CD1c-positive myeloid dendritic cell (primary cell): ENCODE measurements around the gene VAV3.

Source experiments
- DNase-seq: peaks from one replicate; pipeline ENCODE4 v3.0.0-alpha.2; 2016; ENCODE audit errors: extremely low spot score

The VAV3 gene

GRCh38 chr1:107972391-107973180 is 7.6 kb upstream of the VAV3 start:
- DNase-seq: no peak

GRCh38 chr1:107966550-107966949 is 1.6 kb upstream of the VAV3 start:
- no peak for DNase-seq

- DNase-seq: no peak
Measured at GRCh38 chr1:107964336-107965109, 457 bp downstream of the VAV3 start.

- peak; percentile 80 for DNase-seq
Measured at GRCh38 chr1:107963601-107964335, 1.2 kb downstream of the VAV3 start.

- DNase-seq: peak; percentile 26
Measured at GRCh38 chr1:107963008-107963407, 2.0 kb downstream of the VAV3 start.

GRCh38 chr1:107954719-107955415 is 10.1 kb downstream of the VAV3 start:
- DNase-seq: no peak

- no peak for DNase-seq
Measured at GRCh38 chr1:107954126-107954525, 10.9 kb downstream of the VAV3 start.

- DNase-seq: no peak
Measured at GRCh38 chr1:107953556-107953955, 11.4 kb downstream of the VAV3 start.

GRCh38 chr1:107952989-107953388 is 12.0 kb downstream of the VAV3 start:
- peak; percentile 19 for DNase-seq

GRCh38 chr1:107950464-107950863 is 14.5 kb downstream of the VAV3 start:
- no peak for DNase-seq

- DNase-seq: no peak
Measured at GRCh38 chr1:107949467-107950253, 15.3 kb downstream of the VAV3 start.

GRCh38 chr1:107946794-107947193 is 18.2 kb downstream of the VAV3 start:
- DNase-seq: no peak

- no peak for DNase-seq
Measured at GRCh38 chr1:107943694-107944093, 21.3 kb downstream of the VAV3 start.

GRCh38 chr1:107942814-107943213 is 22.2 kb downstream of the VAV3 start:
- peak; percentile 39 for DNase-seq

GRCh38 chr1:107941531-107941930 is 23.4 kb downstream of the VAV3 start:
- no peak for DNase-seq

- peak; percentile 85 for DNase-seq
Measured at GRCh38 chr1:107941123-107941522, 23.9 kb downstream of the VAV3 start.

GRCh38 chr1:107940701-107941100 is 24.3 kb downstream of the VAV3 start:
- DNase-seq: no peak

GRCh38 chr1:107940017-107940577 is 24.9 kb downstream of the VAV3 start:
- DNase-seq: no peak

- DNase-seq: no peak
Measured at GRCh38 chr1:107939256-107939655, 25.7 kb downstream of the VAV3 start.
